ENCODE results near the gene FAF1.

The FAF1 gene

GRCh38 chr1:50421366-50421748, 538.7 kb downstream of the FAF1 start:
- Histone ChIP-seq H3K27me3 (ENCODE audit: low read depth, low read length) (no peaks in the 10 kb centered on the region), H3K4me2 (ENCODE audit: low read length) (no peak overlapping the region), H3K4me3 (ENCODE audit: low read length) (no peak overlapping the region)

GRCh38 chr1:50420689-50421365, 539.2 kb downstream of the FAF1 start:
- Histone ChIP-seq H3K4me1 (ENCODE audit: low read length) (no peaks in the 10 kb centered on the region), H3K79me2 (ENCODE audit: low read length) (no peaks in the 10 kb centered on the region), H3K9ac (ENCODE audit: low read length) (no peak overlapping the region), H4K20me1 (ENCODE audit: insufficient read depth, low read length) (no peaks in the 10 kb centered on the region), H3K4me3 (ENCODE audit: low read length) (no peak overlapping the region), H3K36me3 (replicated peaks; ENCODE audit: low read depth, low read length) (no peaks in the 10 kb centered on the region), H3K27me3 (ENCODE audit: low read depth, low read length) (no peaks in the 10 kb centered on the region), H3K4me2 (ENCODE audit: low read length) (no peak overlapping the region), H3K9me3 (ENCODE audit: insufficient read depth, low read length) (no peaks in the 10 kb centered on the region), H3K27ac (ENCODE audit: low read length) (no peak overlapping the region), H2AFZ (ENCODE audit: low read depth, low read length) (no peak overlapping the region)
- TF ChIP-seq EZH2phosphoT487 (IDR thresholded peaks at IDR 0.05; ENCODE audit: low read depth) (no peak), CTCF (IDR thresholded peaks at IDR 0.05; ENCODE audit: low read depth, low read length) (no peak)

More at GRCh38 chr1:50421366-50421748, 538.7 kb downstream of the FAF1 start:
- Histone ChIP-seq H2AFZ (ENCODE audit: low read depth, low read length) (no peak overlapping the region), H3K36me3 (replicated peaks; ENCODE audit: low read depth, low read length) (no peaks in the 10 kb centered on the region), H3K9ac (ENCODE audit: low read length) (no peak overlapping the region), H3K9me3 (ENCODE audit: insufficient read depth, low read length) (no peaks in the 10 kb centered on the region), H3K27ac (ENCODE audit: low read length) (no peak overlapping the region), H3K79me2 (ENCODE audit: low read length) (no peaks in the 10 kb centered on the region), H3K4me1 (ENCODE audit: low read length) (no peaks in the 10 kb centered on the region), H4K20me1 (ENCODE audit: insufficient read depth, low read length) (no peaks in the 10 kb centered on the region)
- no peak for TF ChIP-seq CTCF (IDR thresholded peaks at IDR 0.05; ENCODE audit: low read depth, low read length)
- TF ChIP-seq EZH2phosphoT487 (IDR thresholded peaks at IDR 0.05; ENCODE audit: low read depth) = no peak

- Histone ChIP-seq H3K9ac (ENCODE audit: low read length) (no peak overlapping the region), H3K27me3 (ENCODE audit: low read depth, low read length) (no peaks in the 10 kb centered on the region), H3K4me1 (ENCODE audit: low read length) (no peaks in the 10 kb centered on the region), H3K4me3 (ENCODE audit: low read length) (no peak overlapping the region), H4K20me1 (ENCODE audit: insufficient read depth, low read length) (no peaks in the 10 kb centered on the region), H3K9me3 (ENCODE audit: insufficient read depth, low read length) (no peaks in the 10 kb centered on the region), H3K4me2 (ENCODE audit: low read length) (no peak overlapping the region), H2AFZ (ENCODE audit: low read depth, low read length) (no peak overlapping the region), H3K36me3 (replicated peaks; ENCODE audit: low read depth, low read length) (no peaks in the 10 kb centered on the region), H3K79me2 (ENCODE audit: low read length) (no peaks in the 10 kb centered on the region), H3K27ac (ENCODE audit: low read length) (no peak overlapping the region)
- TF ChIP-seq EZH2phosphoT487 (IDR thresholded peaks at IDR 0.05; ENCODE audit: low read depth) (no peak), CTCF (IDR thresholded peaks at IDR 0.05; ENCODE audit: low read depth, low read length) (no peak)
These were observed 540.0 kb downstream of the FAF1 start for GRCh38 chr1:50419907-50420677.

GRCh38 chr1:50419192-50419906, 540.7 kb downstream of the FAF1 start:
- Histone ChIP-seq H3K27ac (ENCODE audit: low read length) (no peak overlapping the region), H3K27me3 (ENCODE audit: low read depth, low read length) (no peaks in the 10 kb centered on the region), H4K20me1 (ENCODE audit: insufficient read depth, low read length) (no peaks in the 10 kb centered on the region), H3K79me2 (ENCODE audit: low read length) (no peaks in the 10 kb centered on the region), H3K36me3 (replicated peaks; ENCODE audit: low read depth, low read length) (no peaks in the 10 kb centered on the region), H2AFZ (ENCODE audit: low read depth, low read length) (no peak overlapping the region), H3K9ac (ENCODE audit: low read length) (no peak overlapping the region), H3K4me3 (ENCODE audit: low read length) (no peak overlapping the region), H3K4me1 (ENCODE audit: low read length) (no peaks in the 10 kb centered on the region), H3K9me3 (ENCODE audit: insufficient read depth, low read length) (no peaks in the 10 kb centered on the region), H3K4me2 (ENCODE audit: low read length) (no peak overlapping the region)
- no peak for TF ChIP-seq CTCF (IDR thresholded peaks at IDR 0.05; ENCODE audit: low read depth, low read length)
- TF ChIP-seq EZH2phosphoT487 (IDR thresholded peaks at IDR 0.05; ENCODE audit: low read depth) = no peak

All from OCI-LY3 (cell line).